ENCODE measurements around the gene NLRC3. TPM values are rescaled to one million over a fixed set of nuclear protein-coding genes. Genes with fewer than 3 reads are reported as not detected.

Gene NLRC3
- total and polyA plus RNA-seq, 4 donors = 0.35 to 2.2 (median 1.0) TPM

- TF ChIP-seq HNF4G (IDR thresholded peaks at IDR 0.05) (no peak), RXRA (IDR thresholded peaks at IDR 0.05) (no peak), YY1 (IDR thresholded peaks at IDR 0.05) (no peak), RAD21 (IDR thresholded peaks at IDR 0.05) (no peak), JUND (IDR thresholded peaks at IDR 0.05) (no peak), NR2F2 (IDR thresholded peaks at IDR 0.05) (no peak), TAF1 (conservative IDR thresholded peaks at IDR 0.05) (no peak)
- peaks cover 0 to 2% (median 0%) of the 10 kb centered on the region in 4 donors for H3K4me1 ChIP-seq (ENCODE audit: control insufficient read depth in 4 of 4, insufficient read depth in 4 of 4, low read length in 3 of 4)
- H3K36me3 ChIP-seq (ENCODE audit: control insufficient read depth in 4 of 4, insufficient read depth in 3 of 4, low read depth in 1 of 4, low read length in 3 of 4) = peaks cover 0 to 7% (median 1%) of the 10 kb centered on the region in 4 donors
- no peak for DNase-seq (ENCODE audit: low spot score)
- H3K27me3 ChIP-seq (ENCODE audit: control insufficient read depth in 4 of 4, insufficient read depth in 4 of 4, low read length in 3 of 4) = peaks cover 0 to 2% (median 0%) of the 10 kb centered on the region in 4 donors
- no peaks in the 10 kb centered on the region for H3K9me3 ChIP-seq (ENCODE audit: control insufficient read depth in 4 of 4, low read length in 3 of 4)
- WGBS = 98% methylated on average over 10 of the region's 10 CpGs
- no peak overlapping the region for H3K4me3 ChIP-seq (ENCODE audit: low read depth in 1 of 3, low read length in 3 of 3)
- no peak overlapping the region for H3K27ac ChIP-seq (ENCODE audit: low read depth in 1 of 2, low read length in 2 of 2)
- no peak overlapping the region for H3K9ac ChIP-seq (ENCODE audit: low read depth in 1 of 2, low read length in 2 of 2)
These were observed 4.2 kb upstream of the NLRC3 start for GRCh38 chr16:3581392-3581791.

- WGBS = 90% methylated on average over 8 of the region's 8 CpGs
These were observed 3.5 kb upstream of the NLRC3 start for GRCh38 chr16:3580686-3581085.

More at GRCh38 chr16:3580686-3581085, 3.5 kb upstream of the NLRC3 start:
- DNase-seq (ENCODE audit: low spot score) = no peak
- Histone ChIP-seq H3K27me3 (ENCODE audit: control insufficient read depth in 4 of 4, insufficient read depth in 4 of 4, low read length in 3 of 4) (peaks cover 0 to 2% (median 0%) of the 10 kb centered on the region in 4 donors), H3K27ac (ENCODE audit: low read depth in 1 of 2, low read length in 2 of 2) (no peak overlapping the region), H3K4me3 (ENCODE audit: low read depth in 1 of 3, low read length in 3 of 3) (no peak overlapping the region), H3K4me1 (ENCODE audit: control insufficient read depth in 4 of 4, insufficient read depth in 4 of 4, low read length in 3 of 4) (peaks cover 0 to 2% (median 0%) of the 10 kb centered on the region in 4 donors), H3K9ac (ENCODE audit: low read depth in 1 of 2, low read length in 2 of 2) (no peak overlapping the region), H3K36me3 (ENCODE audit: control insufficient read depth in 4 of 4, insufficient read depth in 3 of 4, low read depth in 1 of 4, low read length in 3 of 4) (peaks cover 0 to 7% (median 1%) of the 10 kb centered on the region in 4 donors), H3K9me3 (ENCODE audit: control insufficient read depth in 4 of 4, low read length in 3 of 4) (no peaks in the 10 kb centered on the region)
- no peak for TF ChIP-seq NR2F2 (IDR thresholded peaks at IDR 0.05)
- no peak for TF ChIP-seq FOXA2 (IDR thresholded peaks at IDR 0.05)
- no peak for TF ChIP-seq ZBTB33 (IDR thresholded peaks at IDR 0.05)
- no peak for TF ChIP-seq TAF1 (conservative IDR thresholded peaks at IDR 0.05)
- TF ChIP-seq CTCF (IDR thresholded peaks at IDR 0.05; ENCODE audit: low read depth, low read length, missing input control) = no peak
- TF ChIP-seq JUND (IDR thresholded peaks at IDR 0.05) = no peak
- no peak for TF ChIP-seq RAD21 (IDR thresholded peaks at IDR 0.05)
- no peak for TF ChIP-seq RXRA (IDR thresholded peaks at IDR 0.05)
- no peak for TF ChIP-seq REST (IDR thresholded peaks at IDR 0.05)
- TF ChIP-seq HNF4G (IDR thresholded peaks at IDR 0.05) = no peak
- no peak for TF ChIP-seq FOXA1 (IDR thresholded peaks at IDR 0.05)
- TF ChIP-seq GABPA (IDR thresholded peaks at IDR 0.05 in 1 of 2, conservative IDR thresholded peaks at IDR 0.05 in 1 of 2) = no peak
- TF ChIP-seq HNF4A (conservative IDR thresholded peaks at IDR 0.05) = no peak
- TF ChIP-seq YY1 (IDR thresholded peaks at IDR 0.05) = no peak
- TF ChIP-seq EGR1 (IDR thresholded peaks at IDR 0.05; ENCODE audit: low read depth in 2 of 2) = no peak
